KMS-11 (cell line): Measurements from ENCODE around the gene MROH2A.

Source experiments
- H2AFZ ChIP-seq: fragments of 200-600 bp; sonication (generic); 2 replicates; pipeline ENCODE4 v1.6.1; 2016; ENCODE audit warnings: antibody characterized with exemption, mixed run types, low read depth
- H3K27ac ChIP-seq: fragments of 200-600 bp; sonication (generic); 2 replicates; pipeline ENCODE4 v1.6.1; 2016; ENCODE audit warnings: mild to moderate bottlenecking, mixed run types
- H3K27me3 ChIP-seq: fragments of 200-600 bp; sonication (generic); 2 replicates; pipeline ENCODE4 v1.6.1; 2017; ENCODE audit warnings: mild to moderate bottlenecking, low read depth, mixed run types, moderate library complexity; ENCODE audit not compliant: insufficient read depth
- H3K36me3 ChIP-seq: fragments of 200-600 bp; sonication (generic); 2 replicates; pipeline ENCODE4 v1.6.1; 2017; ENCODE audit warnings: mild to moderate bottlenecking, mixed run types; ENCODE audit not compliant: insufficient read depth
- H3K4me1 ChIP-seq: fragments of 200-600 bp; sonication (generic); 2 replicates; pipeline ENCODE4 v1.6.1; 2016; ENCODE audit warnings: mild to moderate bottlenecking, low read depth, mixed run types; ENCODE audit not compliant: poor library complexity, severe bottlenecking
- H3K4me2 ChIP-seq: fragments of 200-600 bp; sonication (generic); 2 replicates; pipeline ENCODE4 v1.7.0; 2016; ENCODE audit warnings: mild to moderate bottlenecking, mixed run types
- H3K4me3 ChIP-seq: fragments of 200-600 bp; sonication (generic); IDR thresholded peaks from 2 replicates; pipeline ENCODE4 v1.6.1; 2017; ENCODE audit warnings: low read depth, low read length, mixed read lengths; ENCODE audit not compliant: insufficient read depth
- H3K79me2 ChIP-seq: fragments of 200-600 bp; sonication (generic); 2 replicates; pipeline ENCODE4 v1.6.1; 2016; ENCODE audit warnings: low read depth, mixed run types; ENCODE audit not compliant: insufficient read depth
- H3K9ac ChIP-seq: fragments of 200-600 bp; sonication (generic); 2 replicates; pipeline ENCODE4 v1.6.1; 2016; ENCODE audit warnings: mild to moderate bottlenecking, mixed run types
- H4K20me1 ChIP-seq: fragments of 200-600 bp; sonication (generic); 2 replicates; pipeline ENCODE4 v1.6.1; 2016; ENCODE audit warnings: mild to moderate bottlenecking, mixed run types; ENCODE audit not compliant: insufficient read depth
- TF ChIP-seq, protein P1 (sequence below): fragments of 200-600 bp; sonication (generic); conservative IDR thresholded peaks from 2 replicates; pipeline ENCODE4 v1.6.1; 2017; ENCODE audit warnings: low read depth, mild to moderate bottlenecking, antibody characterized with exemption, low read length, moderate library complexity, mixed read lengths

MROH2A gene

DNA sequence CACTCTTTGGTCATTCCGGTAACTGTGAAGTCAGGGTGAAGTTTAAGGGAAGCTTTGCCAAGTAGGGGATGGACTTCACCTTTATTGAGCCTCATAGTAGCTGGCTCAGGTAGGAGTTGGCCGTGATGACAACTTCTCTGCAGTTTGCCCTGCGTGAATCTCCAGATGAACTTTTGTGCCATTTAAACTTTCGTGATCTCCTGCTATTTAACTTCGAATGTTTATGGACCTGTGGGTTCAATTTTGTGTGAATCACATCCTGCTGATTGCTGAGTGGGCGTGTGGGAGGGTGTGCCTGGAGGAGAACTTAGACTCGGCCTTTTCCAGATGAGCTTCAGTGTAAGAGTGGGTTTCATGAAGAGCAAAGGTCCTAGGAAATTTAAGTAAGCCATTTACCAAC is 13.9 kb upstream of the MROH2A start:
- no peak overlapping the region for H3K9ac ChIP-seq
- H2AFZ ChIP-seq, result no peak overlapping the region
- H3K4me2 ChIP-seq, result no peak overlapping the region
- no peak overlapping the region for H3K4me3 ChIP-seq
- TF ChIP-seq, protein P1, sequence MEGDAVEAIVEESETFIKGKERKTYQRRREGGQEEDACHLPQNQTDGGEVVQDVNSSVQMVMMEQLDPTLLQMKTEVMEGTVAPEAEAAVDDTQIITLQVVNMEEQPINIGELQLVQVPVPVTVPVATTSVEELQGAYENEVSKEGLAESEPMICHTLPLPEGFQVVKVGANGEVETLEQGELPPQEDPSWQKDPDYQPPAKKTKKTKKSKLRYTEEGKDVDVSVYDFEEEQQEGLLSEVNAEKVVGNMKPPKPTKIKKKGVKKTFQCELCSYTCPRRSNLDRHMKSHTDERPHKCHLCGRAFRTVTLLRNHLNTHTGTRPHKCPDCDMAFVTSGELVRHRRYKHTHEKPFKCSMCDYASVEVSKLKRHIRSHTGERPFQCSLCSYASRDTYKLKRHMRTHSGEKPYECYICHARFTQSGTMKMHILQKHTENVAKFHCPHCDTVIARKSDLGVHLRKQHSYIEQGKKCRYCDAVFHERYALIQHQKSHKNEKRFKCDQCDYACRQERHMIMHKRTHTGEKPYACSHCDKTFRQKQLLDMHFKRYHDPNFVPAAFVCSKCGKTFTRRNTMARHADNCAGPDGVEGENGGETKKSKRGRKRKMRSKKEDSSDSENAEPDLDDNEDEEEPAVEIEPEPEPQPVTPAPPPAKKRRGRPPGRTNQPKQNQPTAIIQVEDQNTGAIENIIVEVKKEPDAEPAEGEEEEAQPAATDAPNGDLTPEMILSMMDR, result no peak
- no peaks in the 10 kb centered on the region for H3K36me3 ChIP-seq
- no peaks in the 10 kb centered on the region for H3K4me1 ChIP-seq
- H3K27me3 ChIP-seq, result no peaks in the 10 kb centered on the region
- no peaks in the 10 kb centered on the region for H4K20me1 ChIP-seq
- H3K27ac ChIP-seq, result no peak overlapping the region
- no peaks in the 10 kb centered on the region for H3K79me2 ChIP-seq

DNA sequence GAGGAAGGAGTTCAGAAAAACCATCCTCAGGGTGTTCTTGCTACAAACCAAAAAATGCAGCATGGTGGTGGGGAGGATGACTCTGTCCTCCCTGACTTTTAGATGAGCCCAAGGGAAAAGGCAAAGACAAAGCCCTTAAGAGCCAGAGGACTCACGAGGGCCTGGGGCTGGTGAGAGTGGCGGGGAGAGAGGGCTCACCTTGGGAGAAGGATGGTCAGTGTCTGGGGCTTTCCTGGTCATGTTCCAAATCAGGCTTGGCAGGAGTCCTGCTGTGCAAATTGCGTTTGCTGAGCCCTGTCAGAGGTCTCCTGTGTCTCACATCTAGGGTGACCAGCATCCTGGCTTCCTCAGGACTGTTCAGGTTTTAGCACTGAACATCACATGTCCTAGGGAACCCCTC is 13.4 kb upstream of the MROH2A start:
- H2AFZ ChIP-seq, result no peak overlapping the region
- H3K9ac ChIP-seq, result no peak overlapping the region
- H3K36me3 ChIP-seq, result no peaks in the 10 kb centered on the region
- no peak overlapping the region for H3K27ac ChIP-seq
- no peaks in the 10 kb centered on the region for H3K4me1 ChIP-seq
- TF ChIP-seq, protein P1, result no peak
- H3K27me3 ChIP-seq, result no peaks in the 10 kb centered on the region
- H3K4me2 ChIP-seq, result no peak overlapping the region
- no peak overlapping the region for H3K4me3 ChIP-seq
- H3K79me2 ChIP-seq, result no peaks in the 10 kb centered on the region
- no peaks in the 10 kb centered on the region for H4K20me1 ChIP-seq

DNA sequence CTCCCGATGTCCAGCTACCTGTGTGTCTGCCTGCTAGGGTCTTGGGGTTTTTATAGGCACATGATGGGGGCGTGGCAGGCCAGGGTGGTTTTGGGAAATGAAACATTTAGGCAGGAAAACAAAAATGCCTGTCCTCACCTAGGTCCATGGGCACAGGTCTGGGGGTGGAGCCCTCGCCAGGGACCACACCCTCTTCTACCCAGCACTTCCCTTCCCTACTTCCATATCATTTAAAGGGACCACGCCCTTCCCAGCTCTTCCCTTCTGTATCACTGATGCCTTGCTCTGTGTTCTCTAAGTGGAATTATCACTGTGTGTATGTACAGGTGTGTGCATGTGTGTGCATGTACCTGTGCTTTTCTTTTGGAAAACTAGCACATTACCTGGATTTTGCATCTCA is 11.7 kb upstream of the MROH2A start:
- Histone ChIP-seq H4K20me1 (no peaks in the 10 kb centered on the region), H2AFZ (no peak overlapping the region), H3K4me1 (no peaks in the 10 kb centered on the region), H3K4me2 (no peak overlapping the region), H3K36me3 (no peaks in the 10 kb centered on the region), H3K79me2 (no peaks in the 10 kb centered on the region), H3K27me3 (no peaks in the 10 kb centered on the region), H3K27ac (no peak overlapping the region), H3K4me3 (no peak overlapping the region), H3K9ac (no peak overlapping the region)
- TF ChIP-seq, protein P1, result no peak

DNA sequence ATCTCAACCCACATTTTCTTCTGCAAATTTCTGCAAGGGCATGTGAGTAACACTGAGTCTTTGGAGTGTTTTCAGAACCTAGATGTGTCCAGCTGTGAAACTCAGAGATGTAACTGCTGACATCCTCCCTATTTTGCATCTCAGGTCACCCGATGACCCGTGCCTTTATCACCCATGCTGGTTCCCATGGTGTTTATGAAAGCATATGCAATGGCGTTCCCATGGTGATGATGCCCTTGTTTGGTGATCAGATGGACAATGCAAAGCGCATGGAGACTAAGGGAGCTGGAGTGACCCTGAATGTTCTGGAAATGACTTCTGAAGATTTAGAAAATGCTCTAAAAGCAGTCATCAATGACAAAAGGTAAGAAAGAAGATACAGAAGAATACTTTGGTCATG is 10.1 kb upstream of the MROH2A start:
- H3K27ac ChIP-seq, result no peak overlapping the region
- TF ChIP-seq, protein P1, result no peak
- no peaks in the 10 kb centered on the region for H4K20me1 ChIP-seq
- no peak overlapping the region for H3K4me3 ChIP-seq
- H3K9ac ChIP-seq, result no peak overlapping the region
- no peaks in the 10 kb centered on the region for H3K4me1 ChIP-seq
- no peaks in the 10 kb centered on the region for H3K36me3 ChIP-seq
- H3K79me2 ChIP-seq, result no peaks in the 10 kb centered on the region
- no peaks in the 10 kb centered on the region for H3K27me3 ChIP-seq
- no peak overlapping the region for H3K4me2 ChIP-seq
- H2AFZ ChIP-seq, result no peak overlapping the region

DNA sequence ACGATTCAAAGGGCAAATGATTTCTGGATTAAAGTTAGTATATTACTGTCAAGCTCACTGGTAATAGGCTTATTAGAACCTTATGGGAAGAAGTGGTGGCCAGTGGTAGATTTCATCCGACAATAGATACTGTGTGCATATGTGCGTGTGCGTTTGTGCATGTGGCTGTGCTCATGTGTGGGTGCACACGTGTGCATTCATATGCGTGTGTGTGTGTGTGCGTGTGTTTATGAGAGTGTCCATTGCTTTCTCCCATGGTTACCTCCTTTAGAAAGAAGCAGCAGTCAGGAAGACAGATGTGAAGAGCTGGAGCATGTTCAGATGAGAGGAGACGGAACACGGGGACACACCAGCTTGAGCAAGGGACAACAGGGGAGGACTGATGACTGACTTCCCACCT is 8.9 kb upstream of the MROH2A start:
- Histone ChIP-seq H3K9ac (no peak overlapping the region), H2AFZ (no peak overlapping the region), H3K79me2 (no peaks in the 10 kb centered on the region), H3K4me2 (no peak overlapping the region), H3K27ac (no peak overlapping the region), H3K27me3 (no peaks in the 10 kb centered on the region), H4K20me1 (no peaks in the 10 kb centered on the region), H3K4me1 (no peaks in the 10 kb centered on the region), H3K4me3 (no peak overlapping the region), H3K36me3 (no peaks in the 10 kb centered on the region)
- TF ChIP-seq, protein P1, result no peak
